Upper lobe of left lung (tissue), 6 donors: ENCODE results near the gene SGTA. TPM values are rescaled to one million over a fixed set of nuclear protein-coding genes. Genes with fewer than 3 reads are reported as not detected.
A peak's percentile ranks its signal among the peaks of the same experiment; 100 is the strongest.

ENCODE experiments used
- ATAC-seq, 2 donors: fragments of 200-7000 bp; cut with Tn5 transposase; one replicate each; pipeline ENCODE4 v1.9.1; 2022; ENCODE audit warnings: mild to moderate bottlenecking in 2 of 2, moderate library complexity in 2 of 2; ENCODE audit not compliant: low FRiP score in 2 of 2
- DNase-seq, 2 donors: peaks; one replicate each; pipeline ENCODE4 v3.0.0-alpha.2; 2019 to 2020
- H3K27ac ChIP-seq, 4 donors: fragments of 200-600 bp; sonication (generic); one replicate each; pipeline ENCODE4 v1.5.1; 2016 to 2019
- H3K27me3 ChIP-seq, 4 donors: fragments of 200-600 bp; sonication (generic); one replicate each; pipeline ENCODE4 v1.5.1; 2017 to 2019
- H3K36me3 ChIP-seq, 4 donors: fragments of 200-600 bp; sonication (generic); one replicate each; pipeline ENCODE4 v1.5.1; 2016 to 2019
- H3K4me1 ChIP-seq, 4 donors: fragments of 200-600 bp; sonication (generic); one replicate each; pipeline ENCODE4 v1.5.1; 2018 to 2019
- H3K4me3 ChIP-seq, 4 donors: fragments of 200-600 bp; sonication (generic); one replicate each; pipeline ENCODE4 v1.5.1; 2017 to 2019; ENCODE audit warnings: mild to moderate bottlenecking in 2 of 4, moderate library complexity in 1 of 4
- H3K9me3 ChIP-seq, 4 donors: fragments of 200-600 bp; sonication (generic); one replicate each; pipeline ENCODE4 v1.5.1; 2018 to 2019
- EP300 ChIP-seq, 4 donors: sonication (generic); formaldehyde crosslinking; IDR thresholded peaks; one replicate each; pipeline ENCODE4 v1.5.1; 2017; ENCODE audit warnings: antibody characterized with exemption in 4 of 4, control low read depth in 2 of 4
- POLR2A ChIP-seq, 4 donors: fragments of 450-650 bp; IDR thresholded peaks; one replicate each; pipeline ENCODE4 v1.5.1; 2016 to 2017; ENCODE audit warnings: antibody characterized with exemption in 4 of 4, mild to moderate bottlenecking in 2 of 4
- POLR2AphosphoS5 ChIP-seq, 2 donors: sonication (generic); formaldehyde crosslinking; IDR thresholded peaks; one replicate each; pipeline ENCODE4 v1.5.1; 2017; ENCODE audit warnings: antibody characterized with exemption in 2 of 2
- WGBS, 2 donors: methylation state at CpG; one replicate each; pipeline ENCODE4 v1.1.5; 2017 to 2018; 5-methylcytosine and 5-hydroxymethylcytosine counted together
- total RNA-seq, 6 donors: library from RNA; depleted of rRNA in 4 of 6; stranded (reverse); fragments of >200 nt in 4 of 6; gene quantifications; one replicate each; pipeline versions ENCODE4 v1.1.0 to v1.2.1, GENCODE V29; 2016 to 2021
- TF ChIP-seq, protein P1 (sequence below), 6 experiments: fragments of 450-650 bp in 4 of 6; fragments of 200-600 bp in 2 of 6; sonication (generic) in 2 of 6; IDR thresholded peaks; one replicate each; pipeline ENCODE4 v1.5.1; 2016 to 2019; ENCODE audit warnings: antibody characterized with exemption in 6 of 6
- donor health status: DM: no; HTN: no; CAD: no; lungs with moderate emphysema.
- donor health status: DM: no; HTN: yes; CAD: no; lungs with severe emphysema.

The SGTA gene
- total RNA-seq, 6 donors from 2014 or later = 34.3 to 56.4 (median 46.1) TPM

DNA sequence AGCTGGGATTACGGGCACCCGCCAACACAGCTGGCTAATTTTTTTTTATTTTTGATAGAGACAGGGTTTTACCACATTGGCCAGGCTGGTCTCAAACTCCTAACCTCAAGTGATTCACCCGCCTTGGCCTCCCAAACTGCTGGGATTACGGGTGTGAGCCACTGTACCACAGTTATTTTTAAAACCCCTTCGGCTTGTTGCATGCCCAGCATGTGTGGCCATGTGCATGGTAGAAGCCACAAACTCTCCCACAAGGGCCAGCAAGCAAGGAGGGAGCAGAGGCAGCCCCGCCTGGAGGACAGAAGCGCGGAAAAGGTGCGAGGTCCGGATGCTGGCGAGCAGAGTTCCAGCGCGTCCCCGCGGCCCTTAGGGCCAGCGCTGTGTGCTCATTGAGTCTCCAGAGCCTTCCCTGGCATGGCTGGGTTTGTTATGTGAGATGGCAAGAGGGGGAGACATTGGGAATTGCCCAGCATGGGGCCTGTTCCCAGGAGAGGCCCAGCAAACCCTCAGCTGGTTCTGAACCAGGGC, 15.1 kb upstream of the SGTA start:
- peak in 1 of 2 donors; percentile 56 for DNase-seq
- Histone ChIP-seq H3K4me1 (no peaks in the 10 kb centered on the region), H3K27me3 (no peaks in the 10 kb centered on the region), H3K36me3 (peaks cover 0 to 61% (median 43%) of the 10 kb centered on the region in 4 donors), H3K9me3 (no peaks in the 10 kb centered on the region), H3K27ac (no peak overlapping the region), H3K4me3 (no peak overlapping the region)
- WGBS, 2 donors = 97 to 99% methylated on average over 16 of the region's 16 CpGs
- TF ChIP-seq, protein P1, sequence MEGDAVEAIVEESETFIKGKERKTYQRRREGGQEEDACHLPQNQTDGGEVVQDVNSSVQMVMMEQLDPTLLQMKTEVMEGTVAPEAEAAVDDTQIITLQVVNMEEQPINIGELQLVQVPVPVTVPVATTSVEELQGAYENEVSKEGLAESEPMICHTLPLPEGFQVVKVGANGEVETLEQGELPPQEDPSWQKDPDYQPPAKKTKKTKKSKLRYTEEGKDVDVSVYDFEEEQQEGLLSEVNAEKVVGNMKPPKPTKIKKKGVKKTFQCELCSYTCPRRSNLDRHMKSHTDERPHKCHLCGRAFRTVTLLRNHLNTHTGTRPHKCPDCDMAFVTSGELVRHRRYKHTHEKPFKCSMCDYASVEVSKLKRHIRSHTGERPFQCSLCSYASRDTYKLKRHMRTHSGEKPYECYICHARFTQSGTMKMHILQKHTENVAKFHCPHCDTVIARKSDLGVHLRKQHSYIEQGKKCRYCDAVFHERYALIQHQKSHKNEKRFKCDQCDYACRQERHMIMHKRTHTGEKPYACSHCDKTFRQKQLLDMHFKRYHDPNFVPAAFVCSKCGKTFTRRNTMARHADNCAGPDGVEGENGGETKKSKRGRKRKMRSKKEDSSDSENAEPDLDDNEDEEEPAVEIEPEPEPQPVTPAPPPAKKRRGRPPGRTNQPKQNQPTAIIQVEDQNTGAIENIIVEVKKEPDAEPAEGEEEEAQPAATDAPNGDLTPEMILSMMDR (IDR thresholded peaks at IDR 0.05) = no peak
- TF ChIP-seq POLR2AphosphoS5 (IDR thresholded peaks at IDR 0.05) (no peak), EP300 (IDR thresholded peaks at IDR 0.05) (no peak), POLR2A (IDR thresholded peaks at IDR 0.05) (no peak)
- no peak for ATAC-seq

DNA sequence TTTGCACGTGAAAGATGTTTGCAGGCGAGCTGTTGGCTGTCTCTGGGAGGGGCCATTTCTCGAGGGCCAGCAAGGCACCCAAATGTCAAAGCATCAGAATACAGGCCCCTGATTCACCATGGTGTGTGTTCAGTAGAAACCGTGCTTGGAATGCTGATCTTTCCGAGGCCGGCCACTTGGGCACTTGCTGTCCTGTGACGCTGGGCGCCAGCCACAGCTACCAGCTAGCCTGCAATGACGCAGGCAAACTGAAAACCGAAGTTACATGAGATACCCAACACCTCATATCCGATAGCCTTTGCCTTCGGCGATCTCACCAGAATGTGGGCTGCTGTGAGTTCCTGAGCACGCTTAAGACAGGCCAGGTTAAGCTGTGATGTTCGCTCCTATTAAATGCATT, 14.2 kb upstream of the SGTA start:
- H3K27ac ChIP-seq = no peak overlapping the region
- 93 to 97% methylated on average over 13 to 14 of the region's 15 CpGs for WGBS, 2 donors
- no peaks in the 10 kb centered on the region for H3K4me1 ChIP-seq
- no peak for ATAC-seq
- DNase-seq = no peak
- no peak for TF ChIP-seq EP300 (IDR thresholded peaks at IDR 0.05)
- TF ChIP-seq POLR2A (IDR thresholded peaks at IDR 0.05) = no peak
- TF ChIP-seq POLR2AphosphoS5 (IDR thresholded peaks at IDR 0.05) = no peak
- TF ChIP-seq, protein P1 (IDR thresholded peaks at IDR 0.05) = no peak
- no peaks in the 10 kb centered on the region for H3K9me3 ChIP-seq
- no peak overlapping the region for H3K4me3 ChIP-seq
- no peaks in the 10 kb centered on the region for H3K27me3 ChIP-seq
- H3K36me3 ChIP-seq = peaks cover 0 to 59% (median 39%) of the 10 kb centered on the region in 4 donors

DNA sequence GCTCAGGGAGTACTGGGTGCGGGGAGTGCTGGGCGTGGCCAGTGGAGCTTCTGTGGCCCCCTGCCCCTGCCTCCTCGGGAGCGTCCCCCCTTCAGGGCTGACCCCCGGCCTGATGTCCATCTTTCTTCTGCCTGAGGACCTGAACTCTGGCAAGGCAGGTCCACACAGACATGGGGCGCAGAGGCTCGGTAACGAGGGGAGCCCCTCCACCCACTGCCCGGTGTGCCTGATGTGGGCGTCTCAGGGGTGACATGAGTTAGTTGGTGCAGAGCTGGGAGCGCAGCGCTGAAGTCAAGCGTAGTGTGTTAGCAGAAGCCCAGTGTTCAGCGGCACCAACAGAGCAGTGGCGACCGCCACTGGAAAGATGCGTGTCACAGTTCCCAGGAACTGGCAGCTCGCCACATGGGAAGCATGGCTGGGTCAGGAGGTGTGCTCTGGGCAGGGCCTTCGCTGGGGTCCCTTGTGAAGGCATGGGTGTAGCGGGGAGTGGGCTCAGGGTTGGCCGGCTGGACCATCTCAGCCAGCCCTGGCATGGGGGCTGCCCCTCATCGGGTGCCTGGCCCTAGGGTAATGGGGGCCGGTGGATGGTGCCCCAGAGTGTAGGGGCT, 13.7 kb upstream of the SGTA start:
- Histone ChIP-seq H3K36me3 (peaks cover 0 to 63% (median 39%) of the 10 kb centered on the region in 4 donors), H3K27ac (no peak overlapping the region), H3K27me3 (no peaks in the 10 kb centered on the region), H3K9me3 (no peaks in the 10 kb centered on the region), H3K4me1 (no peaks in the 10 kb centered on the region), H3K4me3 (no peak overlapping the region)
- 96 to 99% methylated on average over 13 to 20 of the region's 23 CpGs for WGBS, 2 donors
- no peak for TF ChIP-seq EP300 (IDR thresholded peaks at IDR 0.05)
- no peak for TF ChIP-seq POLR2A (IDR thresholded peaks at IDR 0.05)
- TF ChIP-seq, protein P1 (IDR thresholded peaks at IDR 0.05) = no peak
- TF ChIP-seq POLR2AphosphoS5 (IDR thresholded peaks at IDR 0.05) = no peak
- DNase-seq (peak in 1 of 2 donors; percentile 62), ATAC-seq (no peak)

DNA sequence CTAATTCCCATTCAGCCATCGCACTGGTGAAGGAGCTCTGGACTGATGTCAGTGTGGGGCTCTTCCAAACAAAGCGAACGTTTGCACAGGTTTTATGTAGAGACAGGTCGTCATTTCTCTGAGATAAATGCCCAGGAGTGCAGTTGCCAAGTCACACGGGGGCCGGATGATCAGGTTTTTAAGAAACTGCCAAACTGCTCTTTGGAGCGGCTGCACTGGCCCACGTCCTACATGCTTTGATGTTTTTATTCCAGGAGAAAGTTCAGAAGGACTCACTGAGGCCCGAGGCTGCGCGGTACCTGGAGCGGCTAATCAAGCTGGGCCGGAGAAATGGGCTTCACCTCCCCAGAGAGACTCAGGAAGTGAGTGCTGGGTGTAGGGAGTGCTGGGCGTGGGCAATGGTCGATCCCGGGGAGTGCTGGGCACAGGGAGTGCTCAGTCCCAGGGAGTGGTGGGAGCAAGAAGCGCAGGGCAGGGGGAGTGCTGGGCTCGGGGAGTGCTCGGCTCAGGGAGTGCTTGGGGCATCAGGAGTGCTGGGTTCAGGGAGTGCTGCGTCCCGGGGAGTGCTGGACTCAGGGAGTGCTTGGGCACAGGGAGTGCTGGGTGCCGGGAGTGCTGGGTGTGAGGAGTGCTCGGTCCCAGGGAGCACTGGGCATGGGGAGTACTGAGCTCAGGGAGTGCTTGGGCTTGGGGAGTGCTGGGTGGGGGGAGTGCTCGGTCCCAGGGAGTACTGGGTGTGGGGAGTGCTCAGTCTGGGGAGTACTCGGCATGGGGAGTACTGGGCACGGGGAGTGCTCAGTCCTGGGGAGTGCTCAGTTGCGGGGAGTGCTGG, 13.0 kb upstream of the SGTA start:
- Histone ChIP-seq H3K27ac (no peak overlapping the region), H3K4me3 (no peak overlapping the region), H3K4me1 (no peaks in the 10 kb centered on the region), H3K9me3 (no peaks in the 10 kb centered on the region), H3K27me3 (no peaks in the 10 kb centered on the region), H3K36me3 (peaks cover 0 to 67% (median 39%) of the 10 kb centered on the region in 4 donors)
- ATAC-seq = no peak
- DNase-seq = no peak
- WGBS, 2 donors = 94 to 95% methylated on average over 23 to 25 of the region's 27 CpGs
- TF ChIP-seq, protein P1 (IDR thresholded peaks at IDR 0.05) = no peak
- TF ChIP-seq EP300 (IDR thresholded peaks at IDR 0.05) (no peak), POLR2A (IDR thresholded peaks at IDR 0.05) (no peak), POLR2AphosphoS5 (IDR thresholded peaks at IDR 0.05) (no peak)
